VCaP (cell line): ENCODE measurements around the gene GLDC.
"Not testable (repeated sequence)": the region's sequence is repeated elsewhere in the genome, so short reads cannot be mapped to it uniquely, and the experiment has no call there.

Experiments
- H3K27ac ChIP-seq: fragments of 450-650 bp; 2 replicates; pipeline ENCODE4 v1.5.1; 2017
- CTCF ChIP-seq: fragments of 450-650 bp; conservative IDR thresholded peaks from 2 replicates; pipeline ENCODE4 v1.5.1; 2017; ENCODE audit warnings: mild to moderate bottlenecking, moderate library complexity

GLDC gene

GRCh38 chr9:6645355-6646292 lies at the start of gene GLDC:
TSS of gene GLDC (minus strand) at chr9:6645729. CDS start at chr9:6645499, 230 bp downstream.
- no peak for TF ChIP-seq CTCF
- peak within 1 kb of the TSS; percentile 40 for H3K27ac ChIP-seq

- no peak overlapping the region for H3K27ac ChIP-seq
- TF ChIP-seq CTCF: no peak
Measured at GRCh38 chr9:6692881-6693361, 47.4 kb upstream of the GLDC start.

GRCh38 chr9:6692433-6692832 lies 46.9 kb upstream of the GLDC start:
- no peak overlapping the region for H3K27ac ChIP-seq
- TF ChIP-seq CTCF: no peak

- H3K27ac ChIP-seq: not testable (repeated sequence)
Measured at GRCh38 chr9:6690675-6691070, 45.1 kb upstream of the GLDC start.

- TF ChIP-seq CTCF: no peak
- H3K27ac ChIP-seq: no peak overlapping the region
Measured at GRCh38 chr9:6689893-6690674, 44.6 kb upstream of the GLDC start.

GRCh38 chr9:6687180-6687579 lies 41.7 kb upstream of the GLDC start:
- TF ChIP-seq CTCF: no peak

GRCh38 chr9:6686396-6686795 lies 40.9 kb upstream of the GLDC start:
- peak; percentile 73 for TF ChIP-seq CTCF
- no peak overlapping the region for H3K27ac ChIP-seq

More at GRCh38 chr9:6687180-6687579, 41.7 kb upstream of the GLDC start:
- no peak overlapping the region for H3K27ac ChIP-seq
